DND-41 (cell line): ENCODE data around the gene PCGF3.

ENCODE experiments used
- CTCF ChIP-seq: IDR thresholded peaks from 2 replicates; pipeline ENCODE4 v1.5.1; 2012; ENCODE audit warnings: borderline replicate concordance, low read length, moderate library complexity, mild to moderate bottlenecking; ENCODE audit not compliant: poor library complexity, severe bottlenecking; ENCODE audit errors: extremely low read depth
- EZH2 ChIP-seq: IDR thresholded peaks from 3 replicates; pipeline ENCODE4 v1.6.1; 2012; ENCODE audit warnings: borderline replicate concordance, low read depth, mild to moderate bottlenecking, moderate library complexity, low read length, inconsistent platforms; ENCODE audit not compliant: severe bottlenecking

GRCh38 chr4:658681-659667 is 46.7 kb upstream of the PCGF3 start:
- TF ChIP-seq CTCF (no peak), EZH2 (no peak)
